SU-DHL-6 (cell line): Measurements from ENCODE around the gene EXOC5.

Experiments used
- H2AFZ ChIP-seq: fragments of 200-600 bp; sonication (generic); 2 replicates; pipeline ENCODE4 v1.6.1; 2014; ENCODE audit warnings: low read depth, mild to moderate bottlenecking, moderate library complexity, mixed read lengths, antibody characterized with exemption, low read length; ENCODE audit not compliant: severe bottlenecking
- H3F3A ChIP-seq: fragments of 200-600 bp; shearing (Covaris generic); 2 replicates; pipeline ENCODE4 v1.6.0; 2016; ENCODE audit warnings: antibody characterized with exemption, mild to moderate bottlenecking; ENCODE audit not compliant: insufficient read depth
- H3K27ac ChIP-seq: fragments of 200-600 bp; sonication (generic); 2 replicates; pipeline ENCODE4 v1.5.1; 2016; ENCODE audit warnings: low read depth, mild to moderate bottlenecking, low read length, moderate library complexity, mixed read lengths
- H3K27me3 ChIP-seq: fragments of 200-600 bp; sonication (generic), shearing (Covaris generic); 2 replicates; pipeline ENCODE4 v1.6.0; 2014; ENCODE audit warnings: mild to moderate bottlenecking, low read length
- H3K36me3 ChIP-seq: fragments of 200-600 bp; sonication (generic); 2 replicates; pipeline ENCODE4 v1.6.1; 2014; ENCODE audit warnings: mild to moderate bottlenecking, low read length, mixed read lengths
- H3K4me2 ChIP-seq: fragments of 300-600, 200-600 bp; shearing (Covaris generic), sonication (generic); 2 replicates; pipeline ENCODE4 v1.6.0; 2014; ENCODE audit warnings: low read length, low read depth, mild to moderate bottlenecking; ENCODE audit not compliant: poor library complexity, severe bottlenecking
- H3K4me3 ChIP-seq: fragments of 200-600 bp; sonication (generic); 2 replicates; pipeline ENCODE4 v1.5.1; 2014; ENCODE audit warnings: antibody characterized with exemption, low read length, mild to moderate bottlenecking, mixed read lengths; ENCODE audit not compliant: insufficient read depth, poor library complexity, severe bottlenecking
- H3K79me2 ChIP-seq: fragments of 200-600 bp; sonication (generic); 2 replicates; pipeline ENCODE4 v1.6.1; 2014; ENCODE audit warnings: mild to moderate bottlenecking, low read length, moderate library complexity; ENCODE audit not compliant: insufficient read depth
- H3K9ac ChIP-seq: fragments of 200-600 bp; sonication (generic); 2 replicates; pipeline ENCODE4 v1.7.0; 2014; ENCODE audit warnings: mild to moderate bottlenecking, low read length
- H3K9me2 ChIP-seq: fragments of 200-600 bp; sonication (generic); replicated peaks from 2 replicates; pipeline ENCODE4 v1.6.1; 2014; ENCODE audit warnings: low read length; ENCODE audit not compliant: insufficient read depth
- H3K9me3 ChIP-seq: fragments of 200-600 bp; sonication (generic); 2 replicates; pipeline ENCODE4 v1.6.1; 2014; ENCODE audit warnings: low read length, mixed read lengths; ENCODE audit not compliant: insufficient read depth
- H4K20me1 ChIP-seq: fragments of 200-600 bp; sonication (generic); 2 replicates; pipeline ENCODE4 v1.6.1; 2014; ENCODE audit warnings: low read depth, mild to moderate bottlenecking, antibody characterized with exemption, low read length, moderate library complexity, mixed read lengths
- CTCF ChIP-seq: fragments of 200-600 bp; sonication (generic); IDR thresholded peaks from one replicate; pipeline ENCODE4 v1.5.1; 2017; ENCODE audit warnings: antibody characterized with exemption, mild to moderate bottlenecking, low read length, moderate library complexity; ENCODE audit not compliant: insufficient read depth, poor library complexity, severe bottlenecking
- EZH2phosphoT487 ChIP-seq: fragments of 200-600 bp; sonication (generic), shearing (Covaris generic); conservative IDR thresholded peaks from 2 replicates; pipeline ENCODE4 v1.6.1; 2018; ENCODE audit warnings: mild to moderate bottlenecking, antibody characterized with exemption, low read length, moderate library complexity, mixed read lengths

The EXOC5 gene

GRCh38 chr14:57295239-57295638 is 26.5 kb upstream of the EXOC5 start:
- no peaks in the 10 kb centered on the region for H3K27me3 ChIP-seq
- H3K36me3 ChIP-seq = 0 out of 2 replicates have a peak, but pooled peaks cover 3% of the 10 kb centered on the region
- H3F3A ChIP-seq = 0 out of 2 replicates have a peak, but pooled peaks cover 4% of the 10 kb centered on the region
- TF ChIP-seq EZH2phosphoT487 (no peak), CTCF (no peak)
- no peaks in the 10 kb centered on the region for H3K9me3 ChIP-seq
- H2AFZ ChIP-seq = no peak overlapping the region
- H3K79me2 ChIP-seq = no peaks in the 10 kb centered on the region
- H3K27ac ChIP-seq = no peak overlapping the region
- H3K9ac ChIP-seq = no peak overlapping the region
- no peaks in the 10 kb centered on the region for H3K9me2 ChIP-seq
- no peak overlapping the region for H3K4me3 ChIP-seq
- no peak overlapping the region for H3K4me2 ChIP-seq
- no peaks in the 10 kb centered on the region for H4K20me1 ChIP-seq

GRCh38 chr14:57293866-57294837 is 25.4 kb upstream of the EXOC5 start:
- Histone ChIP-seq H3K79me2 (no peaks in the 10 kb centered on the region), H3K9me3 (no peaks in the 10 kb centered on the region), H3K27me3 (no peaks in the 10 kb centered on the region), H3K4me3 (no peak overlapping the region), H3K9ac (no peak overlapping the region), H3F3A (peaks cover 4% of the 10 kb centered on the region; the same call in 1 of the 2 replicates), H3K4me2 (no peak overlapping the region), H3K27ac (no peak overlapping the region), H2AFZ (no peak overlapping the region), H3K9me2 (no peaks in the 10 kb centered on the region), H4K20me1 (no peaks in the 10 kb centered on the region), H3K36me3 (peaks cover 13% of the 10 kb centered on the region; the same call in 1 of the 2 replicates)
- TF ChIP-seq CTCF (peak; percentile 43), EZH2phosphoT487 (no peak)

- no peak overlapping the region for H3K27ac ChIP-seq
- no peak overlapping the region for H3K4me2 ChIP-seq
- peaks cover 4% of the 10 kb centered on the region; the same call in 1 of the 2 replicates for H3F3A ChIP-seq
Observed at GRCh38 chr14:57291692-57292647, 23.3 kb upstream of the EXOC5 start.

More at GRCh38 chr14:57291692-57292647, 23.3 kb upstream of the EXOC5 start:
- H3K9ac ChIP-seq = no peak overlapping the region
- no peak overlapping the region for H2AFZ ChIP-seq
- no peak for TF ChIP-seq EZH2phosphoT487
- TF ChIP-seq CTCF = no peak
- H3K9me3 ChIP-seq = no peaks in the 10 kb centered on the region
- H3K27me3 ChIP-seq = no peaks in the 10 kb centered on the region
- H3K79me2 ChIP-seq = no peaks in the 10 kb centered on the region
- H4K20me1 ChIP-seq = no peaks in the 10 kb centered on the region
- no peak overlapping the region for H3K4me3 ChIP-seq
- H3K36me3 ChIP-seq = peaks cover 20% of the 10 kb centered on the region; the same call in 1 of the 2 replicates
- no peaks in the 10 kb centered on the region for H3K9me2 ChIP-seq
